ENCODE measurements around the gene RAB5A.

RAB5A gene

DNA sequence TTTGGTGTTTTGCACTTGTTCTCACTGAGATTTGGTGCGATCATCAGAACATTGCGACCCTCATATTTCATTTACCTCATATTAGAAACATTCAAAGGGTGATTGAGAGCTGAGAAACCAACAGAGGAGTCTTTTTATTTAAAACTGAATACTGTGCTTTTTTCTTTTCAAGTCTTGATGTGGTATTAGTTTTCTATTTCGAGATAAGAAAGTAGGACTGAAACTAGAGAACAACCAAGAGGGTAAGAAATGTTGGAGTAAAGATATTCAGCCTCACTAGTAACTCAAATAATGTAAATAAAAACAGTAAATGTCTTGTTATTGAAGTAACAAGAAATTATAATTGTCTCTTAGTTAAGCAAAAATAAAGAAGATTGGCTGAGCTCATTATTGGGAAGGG, 39.4 kb upstream of the RAB5A start:
- no peak for DNase-seq (ENCODE audit: extremely low read depth, low read depth)
- TF ChIP-seq, protein P1, sequence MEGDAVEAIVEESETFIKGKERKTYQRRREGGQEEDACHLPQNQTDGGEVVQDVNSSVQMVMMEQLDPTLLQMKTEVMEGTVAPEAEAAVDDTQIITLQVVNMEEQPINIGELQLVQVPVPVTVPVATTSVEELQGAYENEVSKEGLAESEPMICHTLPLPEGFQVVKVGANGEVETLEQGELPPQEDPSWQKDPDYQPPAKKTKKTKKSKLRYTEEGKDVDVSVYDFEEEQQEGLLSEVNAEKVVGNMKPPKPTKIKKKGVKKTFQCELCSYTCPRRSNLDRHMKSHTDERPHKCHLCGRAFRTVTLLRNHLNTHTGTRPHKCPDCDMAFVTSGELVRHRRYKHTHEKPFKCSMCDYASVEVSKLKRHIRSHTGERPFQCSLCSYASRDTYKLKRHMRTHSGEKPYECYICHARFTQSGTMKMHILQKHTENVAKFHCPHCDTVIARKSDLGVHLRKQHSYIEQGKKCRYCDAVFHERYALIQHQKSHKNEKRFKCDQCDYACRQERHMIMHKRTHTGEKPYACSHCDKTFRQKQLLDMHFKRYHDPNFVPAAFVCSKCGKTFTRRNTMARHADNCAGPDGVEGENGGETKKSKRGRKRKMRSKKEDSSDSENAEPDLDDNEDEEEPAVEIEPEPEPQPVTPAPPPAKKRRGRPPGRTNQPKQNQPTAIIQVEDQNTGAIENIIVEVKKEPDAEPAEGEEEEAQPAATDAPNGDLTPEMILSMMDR (IDR thresholded peaks at IDR 0.05; ENCODE audit: low read depth, low read length) = no peak

DNA sequence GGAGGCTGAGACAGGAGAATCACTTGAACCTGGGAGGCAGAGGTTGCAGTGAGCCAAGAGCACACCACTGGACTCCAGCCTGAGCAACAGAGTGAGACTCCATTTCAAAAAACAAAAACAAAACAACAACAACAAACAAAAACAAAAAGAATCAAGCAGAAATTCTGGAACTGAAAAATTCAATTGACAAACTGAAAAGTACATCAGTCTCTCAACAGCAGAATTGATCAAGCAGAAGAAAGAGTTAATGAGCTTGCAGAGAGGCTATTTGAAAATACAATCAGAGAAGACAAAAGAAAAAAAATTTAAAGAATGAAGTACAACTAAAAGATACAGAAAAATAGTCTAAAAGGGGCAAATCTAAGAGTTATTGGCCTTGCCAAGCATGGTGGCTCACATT, 35.4 kb upstream of the RAB5A start:
- TF ChIP-seq, protein P1 (IDR thresholded peaks at IDR 0.05; ENCODE audit: low read depth, low read length) = no peak
- no peak for DNase-seq (ENCODE audit: extremely low read depth, low read depth)

DNA sequence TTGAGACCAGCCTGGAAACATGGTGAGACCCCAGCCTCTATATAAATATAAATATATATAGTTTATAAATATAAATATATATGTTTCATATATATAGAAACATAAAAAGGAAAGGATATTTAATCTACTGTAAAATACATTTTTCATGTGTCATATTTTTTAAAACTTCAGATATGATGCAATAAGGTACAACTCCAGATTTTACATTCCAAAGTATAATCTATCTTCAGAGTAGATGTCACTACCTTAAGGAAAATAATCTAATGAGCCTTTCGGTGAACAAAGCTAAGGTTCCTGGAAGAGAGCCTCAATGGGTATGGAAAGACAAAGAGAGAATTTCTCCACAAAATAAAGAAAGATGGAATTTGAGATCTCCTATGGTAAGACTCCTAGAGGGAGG, 29.7 kb upstream of the RAB5A start:
- TF ChIP-seq, protein P1 (IDR thresholded peaks at IDR 0.05; ENCODE audit: low read depth, low read length) = no peak
- DNase-seq (ENCODE audit: extremely low read depth, low read depth) = no peak

DNA sequence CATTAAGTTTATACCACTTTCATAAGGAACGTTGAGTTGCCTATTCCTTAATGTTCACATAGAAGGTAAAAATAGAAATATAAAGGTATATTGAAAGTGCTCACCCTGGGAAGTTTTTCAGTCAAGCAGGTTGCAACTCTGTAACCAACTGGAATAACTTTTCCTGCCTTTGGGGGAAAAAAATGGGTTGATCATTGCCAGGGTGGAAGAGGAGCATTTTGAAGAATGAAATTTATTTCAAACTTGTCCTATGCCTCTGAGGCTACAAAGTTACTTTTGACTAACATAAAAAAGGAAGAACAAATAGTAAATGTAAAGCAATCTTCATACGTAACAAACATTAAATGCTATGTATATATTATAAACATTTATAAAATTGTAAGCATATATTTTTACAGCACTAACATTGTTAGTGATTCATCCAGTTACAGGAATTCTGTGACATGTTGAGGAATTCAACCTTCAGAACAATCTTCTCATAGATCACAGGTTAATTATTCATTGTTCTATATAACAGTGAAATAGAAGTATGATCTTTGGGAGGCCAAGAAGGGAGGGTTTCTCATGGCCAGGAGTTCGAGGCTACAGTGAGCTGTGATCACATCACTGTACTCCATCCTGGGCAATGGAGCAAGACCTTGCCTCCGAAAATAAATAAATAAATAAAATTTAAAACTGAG, 26.4 kb upstream of the RAB5A start:
- TF ChIP-seq, protein P1 (IDR thresholded peaks at IDR 0.05; ENCODE audit: low read depth, low read length) = no peak
- DNase-seq (ENCODE audit: extremely low read depth, low read depth) = no peak

DNA sequence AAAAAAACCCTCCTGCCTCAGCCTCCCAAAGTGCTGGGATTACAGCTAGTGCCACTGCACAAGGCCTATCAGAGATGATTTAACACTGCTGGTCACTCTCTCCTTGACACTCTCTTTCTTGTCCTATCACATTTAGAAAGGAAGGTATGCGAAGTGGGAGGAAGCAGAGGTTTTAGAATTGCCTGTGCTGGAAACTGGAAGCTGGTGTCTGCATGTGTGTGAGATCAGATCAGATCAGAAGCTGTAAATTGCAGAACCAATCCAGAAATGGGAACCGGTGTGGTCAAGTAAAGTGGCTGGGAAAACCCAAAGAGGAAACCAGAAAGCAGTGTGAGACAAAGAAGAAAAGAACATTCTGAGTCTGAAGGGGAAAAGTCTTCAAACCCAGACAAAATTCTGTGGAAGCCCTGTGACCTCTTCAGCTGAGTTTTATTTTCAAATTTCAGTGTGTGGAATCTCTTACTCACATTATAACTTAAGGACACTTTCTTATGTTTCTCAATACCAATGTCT, 15.7 kb upstream of the RAB5A start:
- DNase-seq (ENCODE audit: extremely low read depth, low read depth) = no peak
- TF ChIP-seq, protein P1 (IDR thresholded peaks at IDR 0.05; ENCODE audit: low read depth, low read length) = no peak

DNA sequence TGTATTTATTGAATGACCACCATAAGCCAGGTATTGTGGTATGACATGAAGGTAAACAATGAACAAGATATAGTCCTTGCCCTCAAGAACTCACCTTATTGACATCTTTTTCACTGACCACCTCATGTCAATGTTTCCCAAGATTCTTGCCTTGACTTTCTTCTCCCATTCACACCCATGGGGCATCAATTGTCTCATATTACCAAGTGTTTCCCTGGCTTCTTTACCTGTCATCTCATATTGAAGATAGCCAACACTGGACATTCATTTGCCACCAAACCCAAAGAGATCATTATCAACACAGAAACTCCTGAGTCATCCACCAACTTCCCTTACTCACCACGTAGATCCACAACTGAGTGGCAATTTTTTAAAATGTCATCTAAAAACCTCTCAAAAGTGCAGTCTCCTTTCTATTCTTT, 15.1 kb upstream of the RAB5A start:
- TF ChIP-seq, protein P1 (IDR thresholded peaks at IDR 0.05; ENCODE audit: low read depth, low read length) = no peak
- DNase-seq (ENCODE audit: extremely low read depth, low read depth) = no peak

DNA sequence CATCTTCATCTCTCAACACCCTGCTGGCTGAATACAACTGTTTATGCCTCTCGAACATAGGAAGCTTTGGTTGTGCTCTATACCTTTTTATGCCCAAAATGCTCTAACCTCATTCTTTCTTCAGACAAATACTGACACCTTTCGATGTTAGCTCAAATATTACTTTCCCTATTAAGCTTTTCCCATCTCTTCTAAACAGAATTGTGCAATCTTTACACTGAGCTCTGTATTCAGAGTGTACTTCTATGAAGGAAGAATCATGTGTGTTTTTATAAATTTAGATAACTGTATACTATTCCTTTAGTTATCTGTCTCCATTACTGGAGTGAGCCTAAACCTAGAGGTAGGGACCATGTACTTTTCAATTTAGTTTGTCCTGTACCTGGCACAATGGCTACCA, 14.5 kb upstream of the RAB5A start:
- no peak for DNase-seq (ENCODE audit: extremely low read depth, low read depth)
- TF ChIP-seq, protein P1 (IDR thresholded peaks at IDR 0.05; ENCODE audit: low read depth, low read length) = no peak

All from AG09319 (cell line).